Neural cell (in vitro differentiated cells): ENCODE results near the gene PLBD1. TPM values are rescaled to one million over a fixed set of nuclear protein-coding genes. Genes with fewer than 3 reads are reported as not detected.

Source experiments
- H2AFZ ChIP-seq: fragments of 200-600, 300-800 bp; sonication (generic), shearing (Covaris generic); 2 replicates; pipeline ENCODE4 v1.6.0; 2014; ENCODE audit warnings: low read depth, mild to moderate bottlenecking, antibody characterized with exemption, low read length, moderate library complexity
- H3F3A ChIP-seq: fragments of 200-600 bp; shearing (Covaris generic); 2 replicates; pipeline ENCODE4 v1.6.1; 2016; ENCODE audit warnings: mild to moderate bottlenecking, moderate library complexity, mixed read lengths, antibody characterized with exemption, low read length; ENCODE audit not compliant: insufficient read depth, poor library complexity, severe bottlenecking
- H3K27ac ChIP-seq: fragments of 200-600, 300-800 bp; sonication (generic), shearing (Covaris generic); 2 replicates; pipeline ENCODE4 v1.5.1; 2014; ENCODE audit warnings: mild to moderate bottlenecking, low read length, moderate library complexity
- H3K27me3 ChIP-seq: fragments of 300-800, 200-600 bp; sonication (generic), shearing (Covaris generic); 2 replicates; pipeline ENCODE4 v1.6.0; 2014; ENCODE audit warnings: mild to moderate bottlenecking, low read depth, low read length, moderate library complexity; ENCODE audit not compliant: insufficient read depth
- H3K36me3 ChIP-seq: fragments of 300-800, 200-600 bp; sonication (generic), shearing (Covaris generic); 2 replicates; pipeline ENCODE4 v1.5.1; 2014; ENCODE audit warnings: mild to moderate bottlenecking, antibody characterized with exemption, low read length, moderate library complexity; ENCODE audit not compliant: insufficient read depth
- H3K4me2 ChIP-seq: fragments of 300-800, 200-600 bp; sonication (generic), shearing (Covaris generic); 2 replicates; pipeline ENCODE4 v1.6.0; 2014; ENCODE audit warnings: mild to moderate bottlenecking, low read length
- H3K4me3 ChIP-seq: fragments of 300-800, 200-600 bp; sonication (generic), shearing (Covaris generic); 2 replicates; pipeline ENCODE4 v1.5.1; 2014; ENCODE audit warnings: mild to moderate bottlenecking, low read length, moderate library complexity
- H3K79me2 ChIP-seq: fragments of 200-600 bp; shearing (Covaris generic); replicated peaks from 2 replicates; pipeline ENCODE4 v1.6.0; 2014; ENCODE audit warnings: mild to moderate bottlenecking, low read length, moderate library complexity; ENCODE audit not compliant: insufficient read depth
- H3K9ac ChIP-seq: fragments of 300-800, 200-600 bp; sonication (generic), shearing (Covaris generic); 2 replicates; pipeline ENCODE4 v1.6.1; 2016; ENCODE audit warnings: mild to moderate bottlenecking, low read length, mixed read lengths
- H3K9me2 ChIP-seq: fragments of 200-600 bp; shearing (Covaris generic); 2 replicates; pipeline ENCODE4 v1.6.1; 2016; ENCODE audit warnings: mild to moderate bottlenecking, low read length, mixed read lengths; ENCODE audit not compliant: insufficient read depth
- H3K9me3 ChIP-seq: fragments of 200-600, 300-800 bp; sonication (generic), shearing (Covaris generic); 2 replicates; pipeline ENCODE4 v1.6.1; 2016; ENCODE audit warnings: mild to moderate bottlenecking, mixed run types, low read length, moderate library complexity, mixed read lengths
- H4K20me1 ChIP-seq: fragments of 200-600 bp; shearing (Covaris generic); 2 replicates; pipeline ENCODE4 v1.6.1; 2016; ENCODE audit warnings: mild to moderate bottlenecking, mixed run types; ENCODE audit not compliant: insufficient read depth
- CTCF ChIP-seq: fragments of 450-650 bp; IDR thresholded peaks from 2 replicates; pipeline ENCODE4 v1.5.1; 2014; ENCODE audit warnings: antibody characterized with exemption, mild to moderate bottlenecking, moderate library complexity; ENCODE audit not compliant: poor library complexity, severe bottlenecking
- EP300 ChIP-seq: fragments of 450-650 bp; conservative IDR thresholded peaks from 2 replicates; pipeline ENCODE4 v1.6.1; 2014; ENCODE audit warnings: antibody characterized with exemption, mild to moderate bottlenecking, moderate library complexity; ENCODE audit not compliant: poor library complexity, severe bottlenecking
- EZH2 ChIP-seq: fragments of 200-600, 300-800 bp; shearing (Covaris generic), sonication (generic); IDR thresholded peaks from 2 replicates; pipeline ENCODE4 v1.6.1; 2014; ENCODE audit warnings: antibody characterized with exemption, low read length, borderline replicate concordance, mild to moderate bottlenecking; ENCODE audit not compliant: insufficient read depth, poor library complexity, severe bottlenecking
- MXI1 ChIP-seq: fragments of 450-650 bp; conservative IDR thresholded peaks from 2 replicates; pipeline ENCODE4 v1.6.1; 2014; ENCODE audit warnings: antibody characterized with exemption, mild to moderate bottlenecking; ENCODE audit not compliant: poor library complexity, severe bottlenecking
- POLR2AphosphoS5 ChIP-seq: IDR thresholded peaks from 2 replicates; pipeline ENCODE4 v1.6.1; 2012
- RAD21 ChIP-seq: fragments of 450-650 bp; conservative IDR thresholded peaks from 2 replicates; pipeline ENCODE4 v1.6.1; 2014; ENCODE audit warnings: antibody characterized with exemption, mild to moderate bottlenecking, moderate library complexity
- REST ChIP-seq: IDR thresholded peaks from 2 replicates; pipeline ENCODE4 v1.6.1; 2012; ENCODE audit warnings: borderline replicate concordance
- SMC3 ChIP-seq: fragments of 450-650 bp; conservative IDR thresholded peaks from 2 replicates; pipeline ENCODE4 v1.6.1; 2014; ENCODE audit warnings: antibody characterized with exemption, mild to moderate bottlenecking, moderate library complexity; ENCODE audit not compliant: poor library complexity
- TAF1 ChIP-seq: IDR thresholded peaks from 2 replicates; pipeline ENCODE4 v1.6.1; 2012; ENCODE audit warnings: low read depth
- polyA plus RNA-seq: library from polyadenylated mRNA; depleted of rRNA; stranded (reverse); fragments of >200 nt; gene quantifications from 2 replicates; pipeline ENCODE4 v1.2.3, GENCODE V29; 2014

PLBD1 gene
- polyA plus RNA-seq, 1 donor from 2014 or later, result not detected

GRCh38 chr12:14605401-14605989, 37.8 kb upstream of the PLBD1 start:
- H3K9ac ChIP-seq, result no peak overlapping the region
- H3K36me3 ChIP-seq, result no peaks in the 10 kb centered on the region
- no peaks in the 10 kb centered on the region for H3F3A ChIP-seq
- no peaks in the 10 kb centered on the region for H3K79me2 ChIP-seq
- H3K27me3 ChIP-seq, result no peaks in the 10 kb centered on the region
- peaks cover 8% of the 10 kb centered on the region for H3K9me3 ChIP-seq
- H3K9me2 ChIP-seq, result no peaks in the 10 kb centered on the region
- H2AFZ ChIP-seq, result no peak overlapping the region
- no peak overlapping the region for H3K4me2 ChIP-seq
- no peak overlapping the region for H3K4me3 ChIP-seq
- TF ChIP-seq MXI1, result no peak
- TF ChIP-seq TAF1, result no peak
- TF ChIP-seq EZH2, result no peak
- no peak for TF ChIP-seq RAD21
- TF ChIP-seq SMC3, result no peak
- TF ChIP-seq EP300, result no peak
- TF ChIP-seq CTCF, result no peak
- no peak for TF ChIP-seq REST
- no peak for TF ChIP-seq POLR2AphosphoS5
- H4K20me1 ChIP-seq, result no peaks in the 10 kb centered on the region
- H3K27ac ChIP-seq, result no peak overlapping the region

GRCh38 chr12:14601692-14602478, 34.2 kb upstream of the PLBD1 start:
- H3K27me3 ChIP-seq, result no peaks in the 10 kb centered on the region
- no peaks in the 10 kb centered on the region for H4K20me1 ChIP-seq
- no peak overlapping the region for H3K4me2 ChIP-seq
- no peak overlapping the region for H3K27ac ChIP-seq
- no peaks in the 10 kb centered on the region for H3F3A ChIP-seq
- H3K4me3 ChIP-seq, result no peak overlapping the region
- H3K36me3 ChIP-seq, result no peaks in the 10 kb centered on the region
- no peaks in the 10 kb centered on the region for H3K79me2 ChIP-seq
- no peak overlapping the region for H2AFZ ChIP-seq
- H3K9me3 ChIP-seq, result peaks cover 3% of the 10 kb centered on the region
- no peaks in the 10 kb centered on the region for H3K9me2 ChIP-seq
- TF ChIP-seq REST (no peak), SMC3 (no peak), EP300 (no peak), CTCF (no peak), TAF1 (no peak), MXI1 (no peak), EZH2 (no peak), RAD21 (no peak), POLR2AphosphoS5 (no peak)
- no peak overlapping the region for H3K9ac ChIP-seq
